Muscle layer of duodenum (tissue), 2 donors: ENCODE measurements around the gene CYP26B1.

Experiments used
- H3K27ac ChIP-seq: one replicate; pipeline ENCODE4 v1.7.0; 2013; ENCODE audit warnings: mild to moderate bottlenecking, low read length
- H3K27me3 ChIP-seq: one replicate; pipeline ENCODE4 v1.7.0; 2013; ENCODE audit warnings: low read depth, mild to moderate bottlenecking, control low read depth, low read length
- H3K36me3 ChIP-seq, 2 donors: one replicate each; pipeline ENCODE4 v1.7.0; 2013; ENCODE audit warnings: low read length in 2 of 2, control low read depth in 1 of 2, mild to moderate bottlenecking in 1 of 2; ENCODE audit not compliant: insufficient read depth in 2 of 2, control insufficient read depth in 1 of 2
- H3K4me1 ChIP-seq, 2 donors: one replicate each; pipeline ENCODE4 v1.7.0; 2013; ENCODE audit warnings: low read length in 2 of 2, mild to moderate bottlenecking in 2 of 2, control low read depth in 1 of 2, moderate library complexity in 1 of 2; ENCODE audit not compliant: insufficient read depth in 2 of 2, control insufficient read depth in 1 of 2
- H3K4me3 ChIP-seq, 2 donors: one replicate each; pipeline ENCODE4 v1.7.0; 2013; ENCODE audit warnings: low read length in 2 of 2, low read depth in 1 of 2, mild to moderate bottlenecking in 1 of 2
- H3K9me3 ChIP-seq, 2 donors: one replicate each; pipeline ENCODE4 v1.7.0; 2013; ENCODE audit warnings: low read length in 2 of 2, control low read depth in 1 of 2, mild to moderate bottlenecking in 1 of 2; ENCODE audit not compliant: control insufficient read depth in 1 of 2
- donor health status: healthy.

The CYP26B1 gene

GRCh38 chr2:72112401-72112800, 35.3 kb downstream of the CYP26B1 start:
- no peaks in the 10 kb centered on the region for H3K4me1 ChIP-seq
- H3K27me3 ChIP-seq, result no peaks in the 10 kb centered on the region
- no peaks in the 10 kb centered on the region for H3K36me3 ChIP-seq
- H3K27ac ChIP-seq, result no peak overlapping the region
- H3K4me3 ChIP-seq, result no peak overlapping the region
- H3K9me3 ChIP-seq, result no peaks in the 10 kb centered on the region

- no peaks in the 10 kb centered on the region for H3K9me3 ChIP-seq
- no peaks in the 10 kb centered on the region for H3K27me3 ChIP-seq
- no peaks in the 10 kb centered on the region for H3K36me3 ChIP-seq
- H3K4me1 ChIP-seq, result no peaks in the 10 kb centered on the region
- no peak overlapping the region for H3K27ac ChIP-seq
- no peak overlapping the region for H3K4me3 ChIP-seq
Measured at GRCh38 chr2:72111061-72111460, 36.6 kb downstream of the CYP26B1 start.

DNA sequence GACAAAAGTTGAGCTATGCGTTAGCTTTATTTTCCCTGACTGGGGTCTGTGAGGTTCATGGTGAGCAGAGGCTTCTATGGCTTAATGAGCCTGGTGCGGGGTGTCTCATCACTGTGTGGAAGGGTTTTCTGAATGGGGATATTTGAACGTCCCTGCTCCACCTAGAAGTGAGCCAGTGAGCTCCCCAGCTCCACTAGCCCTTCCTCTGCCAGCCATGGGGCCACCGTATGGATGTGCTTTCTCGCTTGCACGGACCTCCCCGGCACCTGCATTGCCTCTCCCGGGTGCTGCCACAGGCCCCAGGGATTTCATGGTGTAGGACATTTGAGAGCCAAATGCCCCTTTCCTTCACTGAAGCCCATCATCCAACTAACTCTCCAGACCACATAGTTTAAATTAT, 37.8 kb downstream of the CYP26B1 start:
- Histone ChIP-seq H3K27ac (no peak overlapping the region), H3K27me3 (no peaks in the 10 kb centered on the region), H3K4me3 (no peak overlapping the region), H3K9me3 (no peaks in the 10 kb centered on the region), H3K36me3 (no peaks in the 10 kb centered on the region), H3K4me1 (no peaks in the 10 kb centered on the region)

- no peak overlapping the region for H3K27ac ChIP-seq
Measured at GRCh38 chr2:72109291-72109690, 38.4 kb downstream of the CYP26B1 start.

GRCh38 chr2:72108121-72108520, 39.5 kb downstream of the CYP26B1 start:
- Histone ChIP-seq H3K4me1 (no peaks in the 10 kb centered on the region), H3K9me3 (no peaks in the 10 kb centered on the region), H3K27ac (no peak overlapping the region), H3K4me3 (no peak overlapping the region), H3K27me3 (no peaks in the 10 kb centered on the region), H3K36me3 (no peaks in the 10 kb centered on the region)

More at GRCh38 chr2:72109291-72109690, 38.4 kb downstream of the CYP26B1 start:
- H3K9me3 ChIP-seq, result no peaks in the 10 kb centered on the region
- no peaks in the 10 kb centered on the region for H3K36me3 ChIP-seq
- no peaks in the 10 kb centered on the region for H3K27me3 ChIP-seq
- H3K4me1 ChIP-seq, result no peaks in the 10 kb centered on the region
- H3K4me3 ChIP-seq, result no peak overlapping the region

DNA sequence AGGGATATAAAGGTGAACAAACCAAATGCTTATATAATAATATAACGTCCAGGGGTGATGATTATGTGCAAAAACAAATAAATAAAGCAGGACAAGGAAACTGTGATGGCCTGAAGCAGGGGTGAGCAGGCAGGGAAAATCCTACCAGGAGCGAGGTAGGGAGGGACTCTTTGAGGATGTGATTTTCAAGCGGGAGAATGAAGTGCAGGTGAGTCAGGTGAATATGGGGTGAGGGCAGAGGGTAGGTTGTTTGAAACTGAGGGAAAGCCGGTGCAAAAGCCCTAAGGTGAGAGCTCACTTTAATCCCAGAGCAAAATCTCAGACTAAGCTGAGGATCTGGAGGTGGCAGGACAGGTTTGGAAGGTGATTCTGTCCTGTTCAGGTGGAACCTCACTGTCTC, 40.7 kb downstream of the CYP26B1 start:
- no peaks in the 10 kb centered on the region for H3K4me1 ChIP-seq
- no peaks in the 10 kb centered on the region for H3K36me3 ChIP-seq

DNA sequence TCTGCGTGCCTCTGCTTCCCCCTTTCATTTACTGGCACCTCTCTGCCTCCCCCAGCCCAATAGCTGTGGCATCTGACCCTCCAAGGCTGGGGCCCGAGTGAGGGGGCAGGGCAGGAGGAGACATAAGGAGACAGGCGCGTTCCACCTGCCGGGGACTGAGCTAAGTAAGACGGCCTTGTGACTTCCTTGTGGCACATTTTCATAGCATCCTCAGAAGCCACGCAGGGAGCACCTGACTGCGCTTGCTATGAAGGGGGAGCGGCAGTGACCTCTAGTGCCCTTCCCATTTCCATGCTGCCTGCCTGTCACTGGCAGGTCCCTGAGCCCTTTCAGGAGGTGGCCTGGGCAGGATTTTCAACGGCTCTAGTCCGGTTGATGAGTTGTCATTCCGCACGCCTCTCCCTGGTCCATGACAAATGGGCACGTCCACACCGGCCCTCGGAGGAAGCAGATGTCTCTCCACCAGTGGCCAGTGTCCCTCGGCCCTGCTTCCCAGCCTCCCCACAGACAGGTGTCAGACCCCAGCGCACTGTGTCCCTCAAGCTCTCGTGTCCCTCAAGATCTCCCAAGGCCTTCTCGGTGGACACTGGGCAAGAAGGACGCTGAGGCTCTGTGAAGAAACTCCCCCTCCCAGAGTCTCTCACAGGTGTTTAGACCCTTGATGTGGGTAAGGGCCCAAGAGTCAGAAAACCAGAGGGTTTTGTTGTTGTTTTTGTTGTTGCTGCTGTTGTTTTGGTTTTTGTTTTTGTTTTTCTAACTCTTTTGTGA, 42.7 kb downstream of the CYP26B1 start:
- Histone ChIP-seq H3K27me3 (no peaks in the 10 kb centered on the region), H3K9me3 (no peaks in the 10 kb centered on the region), H3K27ac (no peak overlapping the region)

More for the DNA sequence above, 40.7 kb downstream of the CYP26B1 start:
- Histone ChIP-seq H3K9me3 (no peaks in the 10 kb centered on the region), H3K27me3 (no peaks in the 10 kb centered on the region), H3K4me3 (no peak overlapping the region), H3K27ac (no peak overlapping the region)

GRCh38 chr2:72103690-72104089, 44.0 kb downstream of the CYP26B1 start:
- no peaks in the 10 kb centered on the region for H3K36me3 ChIP-seq
- H3K4me1 ChIP-seq, result no peaks in the 10 kb centered on the region
- no peaks in the 10 kb centered on the region for H3K9me3 ChIP-seq
- H3K27ac ChIP-seq, result no peak overlapping the region
- no peaks in the 10 kb centered on the region for H3K27me3 ChIP-seq
- H3K4me3 ChIP-seq, result no peak overlapping the region

More for the DNA sequence above, 42.7 kb downstream of the CYP26B1 start:
- Histone ChIP-seq H3K4me3 (no peak overlapping the region), H3K36me3 (no peaks in the 10 kb centered on the region), H3K4me1 (no peaks in the 10 kb centered on the region)

GRCh38 chr2:72103161-72103560, 44.5 kb downstream of the CYP26B1 start:
- Histone ChIP-seq H3K4me3 (no peak overlapping the region), H3K27me3 (no peaks in the 10 kb centered on the region), H3K9me3 (no peaks in the 10 kb centered on the region), H3K27ac (no peak overlapping the region), H3K4me1 (no peaks in the 10 kb centered on the region), H3K36me3 (no peaks in the 10 kb centered on the region)

GRCh38 chr2:72098935-72099334, 48.7 kb downstream of the CYP26B1 start:
- Histone ChIP-seq H3K4me3 (no peak overlapping the region), H3K36me3 (no peaks in the 10 kb centered on the region), H3K4me1 (no peaks in the 10 kb centered on the region), H3K27me3 (no peaks in the 10 kb centered on the region), H3K27ac (no peak overlapping the region), H3K9me3 (no peaks in the 10 kb centered on the region)

GRCh38 chr2:72097276-72097675, 50.4 kb downstream of the CYP26B1 start:
- Histone ChIP-seq H3K4me1 (no peaks in the 10 kb centered on the region), H3K36me3 (no peaks in the 10 kb centered on the region), H3K27me3 (no peaks in the 10 kb centered on the region), H3K9me3 (no peaks in the 10 kb centered on the region), H3K4me3 (no peak overlapping the region), H3K27ac (no peak overlapping the region)

DNA sequence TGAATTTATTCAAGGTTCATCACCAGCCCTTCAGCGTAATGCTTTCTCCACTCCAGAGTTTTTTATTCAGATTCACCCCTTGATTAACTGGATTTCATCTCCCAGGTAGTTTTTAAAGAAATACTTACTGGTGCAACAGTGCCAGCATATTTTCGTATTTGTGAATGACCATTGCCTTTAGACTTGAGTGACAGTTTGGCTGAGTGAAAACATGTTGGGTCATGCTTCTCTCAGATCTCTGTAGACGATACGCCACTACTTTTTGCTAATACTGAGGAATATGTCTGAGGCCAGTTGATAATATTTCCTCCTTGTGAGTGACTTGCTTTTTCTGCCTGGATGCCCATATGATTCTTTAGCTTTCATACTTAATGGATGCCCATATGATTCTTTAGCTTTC, 51.5 kb downstream of the CYP26B1 start:
- Histone ChIP-seq H3K27ac (no peak overlapping the region), H3K4me3 (no peak overlapping the region), H3K36me3 (no peaks in the 10 kb centered on the region), H3K27me3 (no peaks in the 10 kb centered on the region), H3K4me1 (no peaks in the 10 kb centered on the region), H3K9me3 (no peaks in the 10 kb centered on the region)
